A549 (cell line): ENCODE results near the gene MBNL2. TPM values are rescaled to one million over a fixed set of nuclear protein-coding genes. Genes with fewer than 3 reads are reported as not detected.

Experiments used
- ATAC-seq, 2 experiments: fragments of 200-7000 bp in 1 of 2; fragments of >200 bp in 1 of 2; cut with Nextera tagmentation in 1 of 2; cut with Tn5 transposase in 1 of 2; 3 replicates each; pipeline versions ENCODE4 v1.8.0 to v1.9.1; 2018 to 2020; ENCODE audit warnings: mild to moderate bottlenecking in 1 of 2, moderate library complexity in 1 of 2
- CTCF ChIA-PET: fragments of 300-600 bp; sonication (Branson Sonifier 250); formaldehyde crosslinking; extraction: SDS; loops from one replicate; lab custom pipeline; 2021; ENCODE audit warnings: antibody characterized with exemption, inconsistent platforms; lab: Yijun Ruan, JAX
- POLR2A ChIA-PET: fragments of 350-600 bp; formaldehyde crosslinking; extraction: SDS; loops from one replicate; lab custom pipeline; 2021; ENCODE audit warnings: antibody characterized with exemption, inconsistent platforms; lab: Yijun Ruan, JAX
- DNase-seq, 2 experiments: peaks; one replicate each; pipeline versions ENCODE4 v3.0.0 to v3.0.0-alpha.2; 2011 to 2016; ENCODE audit warnings: low read depth in 1 of 2, low spot score in 1 of 2
- FAIRE-seq: peaks from 2 replicates; lab custom pipeline; 2011; peaks lifted over from hg19 to GRCh38; lab: Jason Lieb, UNC
- H3K27ac ChIP-seq, 2 experiments: fragments of >200 bp; sonication (Bioruptor Twin); formaldehyde crosslinking; 3 replicates each; pipeline ENCODE4 v1.5.1; 2016 to 2017
- H3K4me1 ChIP-seq: fragments of >200 bp; sonication (Bioruptor Twin); formaldehyde crosslinking; 3 replicates; pipeline ENCODE4 v1.6.1; 2016
- H3K4me2 ChIP-seq: fragments of >200 bp; sonication (Bioruptor Twin); formaldehyde crosslinking; 3 replicates; pipeline ENCODE4 v1.6.1; 2016
- H3K4me3 ChIP-seq: fragments of >200 bp; sonication (Bioruptor Twin); formaldehyde crosslinking; 3 replicates; pipeline ENCODE4 v1.5.1; 2016
- H3K9me3 ChIP-seq: fragments of >200 bp; sonication (Bioruptor Twin); formaldehyde crosslinking; 3 replicates; pipeline ENCODE4 v1.6.1; 2016
- BHLHE40 ChIP-seq: IDR thresholded peaks from 2 replicates; pipeline ENCODE4 v1.6.1; 2012; ENCODE audit warnings: low read depth, low read length, inconsistent platforms
- CBX2 ChIP-seq: fragments of 200-600 bp; sonication (generic); IDR thresholded peaks from 2 replicates; pipeline ENCODE4 v1.6.1; 2016; ENCODE audit warnings: low read depth, mild to moderate bottlenecking, borderline replicate concordance
- CBX8 ChIP-seq: fragments of 200-600 bp; sonication (generic); IDR thresholded peaks from 2 replicates; pipeline ENCODE4 v1.6.1; 2016
- CHD4 ChIP-seq: fragments of 200-600 bp; sonication (generic); IDR thresholded peaks from 2 replicates; pipeline ENCODE4 v1.6.1; 2016; ENCODE audit warnings: antibody characterized with exemption, mild to moderate bottlenecking, borderline replicate concordance
- CTCF ChIP-seq: fragments of >200 bp; sonication (Bioruptor Twin); formaldehyde crosslinking; IDR thresholded peaks from 3 replicates; pipeline ENCODE4 v1.5.1; 2016
- EHF ChIP-seq: fragments of 250-450 bp; sonication (Bioruptor Pico); IDR thresholded peaks from 2 replicates; pipeline ENCODE4 v1.5.0; 2020; ENCODE audit warnings: mild to moderate bottlenecking
- EP300 ChIP-seq, 2 experiments: fragments of >200 bp; sonication (Bioruptor Twin); formaldehyde crosslinking; IDR thresholded peaks; 2 replicates in 1 of 2; 3 replicates in 1 of 2; pipeline ENCODE4 v1.6.1; 2016 to 2017
- FOSB ChIP-seq: fragments of 250-450 bp; sonication (Bioruptor Pico); IDR thresholded peaks from 2 replicates; pipeline ENCODE4 v1.5.0; 2020; ENCODE audit warnings: mild to moderate bottlenecking, moderate library complexity
- HDAC2 ChIP-seq: fragments of 200-600 bp; sonication (generic); IDR thresholded peaks from 2 replicates; pipeline ENCODE4 v1.6.1; 2016
- HMGXB4 ChIP-seq: fragments of 250-450 bp; sonication (Bioruptor Pico); IDR thresholded peaks from 2 replicates; pipeline ENCODE4 v1.5.0; 2021; ENCODE audit warnings: mild to moderate bottlenecking, moderate library complexity, borderline replicate concordance
- HOXA7 ChIP-seq: fragments of 250-450 bp; sonication (Bioruptor Pico); IDR thresholded peaks from 2 replicates; pipeline ENCODE4 v1.5.0; 2020; ENCODE audit warnings: mild to moderate bottlenecking, moderate library complexity
- HOXB13 ChIP-seq: fragments of 250-450 bp; sonication (Bioruptor Pico); IDR thresholded peaks from 2 replicates; pipeline ENCODE4 v1.5.0; 2020; ENCODE audit warnings: low read depth, mild to moderate bottlenecking, moderate library complexity
- HOXB5 ChIP-seq: fragments of 250-450 bp; sonication (Bioruptor Pico); IDR thresholded peaks from 2 replicates; pipeline ENCODE4 v1.5.0; 2020; ENCODE audit warnings: mild to moderate bottlenecking, moderate library complexity
- JUN ChIP-seq, 2 experiments: fragments of >200 bp; sonication (Bioruptor Twin); formaldehyde crosslinking; IDR thresholded peaks; 2 replicates in 1 of 2; 3 replicates in 1 of 2; pipeline ENCODE4 v1.6.1; 2016 to 2017
- KDM5A ChIP-seq: fragments of 200-600 bp; sonication (generic); IDR thresholded peaks from 2 replicates; pipeline ENCODE4 v1.6.1; 2016; ENCODE audit warnings: antibody characterized with exemption, mild to moderate bottlenecking
- MAX ChIP-seq: IDR thresholded peaks from 2 replicates; pipeline ENCODE4 v1.6.1; 2012
- MAZ ChIP-seq: fragments of 150-350 bp; IDR thresholded peaks from 2 replicates; pipeline ENCODE4 v1.6.1; 2014; ENCODE audit warnings: antibody characterized with exemption, low read depth, low read length, borderline replicate concordance
- NR3C1 ChIP-seq: fragments of >200 bp; sonication (Bioruptor Twin); formaldehyde crosslinking; IDR thresholded peaks from 3 replicates; pipeline ENCODE4 v1.6.1; 2017
- PBX3 ChIP-seq: IDR thresholded peaks from 2 replicates; pipeline ENCODE4 v1.6.1; 2012
- POLR2A ChIP-seq: IDR thresholded peaks from 2 replicates; pipeline ENCODE4 v1.6.1; 2012; ENCODE audit warnings: mild to moderate bottlenecking, low read length
- POLR2AphosphoS2 ChIP-seq: conservative IDR thresholded peaks from 2 replicates; pipeline ENCODE4 v1.6.1; 2012; ENCODE audit warnings: low read length, improper control_type of control experiment, inconsistent platforms
- RARB ChIP-seq: fragments of 250-450 bp; sonication (Bioruptor Pico); IDR thresholded peaks from 2 replicates; pipeline ENCODE4 v1.8.0; 2021; ENCODE audit warnings: mild to moderate bottlenecking, moderate library complexity
- REST ChIP-seq: fragments of 200-600 bp; sonication (generic); IDR thresholded peaks from 2 replicates; pipeline ENCODE4 v1.6.1; 2016; ENCODE audit warnings: antibody characterized with exemption, mild to moderate bottlenecking, moderate library complexity
- RNF2 ChIP-seq: fragments of 200-600 bp; sonication (generic); IDR thresholded peaks from 2 replicates; pipeline ENCODE4 v1.6.1; 2016; ENCODE audit warnings: low read depth, mild to moderate bottlenecking, antibody characterized with exemption, moderate library complexity, borderline replicate concordance
- TFCP2L1 ChIP-seq: fragments of 250-450 bp; sonication (Bioruptor Pico); IDR thresholded peaks from 2 replicates; pipeline ENCODE4 v1.5.0; 2021; ENCODE audit warnings: mild to moderate bottlenecking
- USF2 ChIP-seq: fragments of 450-650 bp; IDR thresholded peaks from 2 replicates; pipeline ENCODE4 v1.6.1; 2014; ENCODE audit warnings: antibody characterized with exemption
- ZFP36 ChIP-seq: fragments of 450-650 bp; IDR thresholded peaks from 2 replicates; pipeline ENCODE4 v1.6.1; 2014; ENCODE audit warnings: borderline replicate concordance; ENCODE audit not compliant: partially characterized antibody
- ZNF302 ChIP-seq: fragments of 250-450 bp; sonication (Bioruptor Pico); IDR thresholded peaks from 2 replicates; pipeline ENCODE4 v1.9.0; 2021; ENCODE audit warnings: inconsistent platforms, mild to moderate bottlenecking, moderate library complexity
- WGBS: methylation state at CpG from one replicate; pipeline ENCODE4 v1.1.6; 2017; ENCODE audit errors: missing lambda C conversion rate; 5-methylcytosine and 5-hydroxymethylcytosine counted together
- polyA plus RNA-seq, 4 experiments: library from polyadenylated mRNA; depleted of rRNA in 3 of 4; stranded (reverse); fragments of >200 nt; fragmentation: RNase III in 1 of 4; extraction: RNeasy Plus Mini Kit Qiagen cat#74134 plus additional on column Dnase treatment in 1 of 4; gene quantifications; 2 replicates in 3 of 4; 3 replicates in 1 of 4; pipeline ENCODE4 v1.2.3, GENCODE V29; 2011 to 2017

The MBNL2 gene
- polyA plus RNA-seq, 2 of the 4 experiments (the other 2 are of a cell fraction) = 18.7 to 20.6 TPM

- DNase-seq = no peak
- Histone ChIP-seq H3K27ac (no peak overlapping the region), H3K4me3 (no peak overlapping the region), H3K4me2 (no peak overlapping the region), H3K4me1 (peaks cover 9% of the 10 kb centered on the region; the same call in 1 of the 3 replicates), H3K9me3 (no peaks in the 10 kb centered on the region)
- no peak for ATAC-seq
- WGBS = 56% methylated on average over 5 of the region's 6 CpGs
- TF ChIP-seq MAZ (no peak), TFCP2L1 (CRISPR knock-in tag) (no peak), EHF (CRISPR knock-in tag) (no peak), REST (no peak), ZNF302 (CRISPR knock-in tag) (no peak), PBX3 (no peak), CBX2 (no peak), CHD4 (no peak), MAX (no peak), HOXA7 (CRISPR knock-in tag) (no peak), RNF2 (no peak), CBX8 (no peak), KDM5A (no peak), FOSB (no peak), JUN (IDR thresholded peaks at IDR 0.05) (no peak)
- no peak for FAIRE-seq
- ChIA-PET POLR2A (no interaction called here), CTCF (no interaction called here)
These were observed 207.5 kb downstream of the MBNL2 start for GRCh38 chr13:97429681-97430081.

- no peak for DNase-seq
- no peak overlapping the region for H3K27ac ChIP-seq
- POLR2A ChIA-PET = no interaction called here
- FAIRE-seq = no peak
- H3K4me3 ChIP-seq = no peak overlapping the region
- CTCF ChIA-PET = no interaction called here
- no peak for ATAC-seq
- no peak overlapping the region for H3K4me2 ChIP-seq
- H3K9me3 ChIP-seq = no peaks in the 10 kb centered on the region
- WGBS = 77% methylated on average over 4 of the region's 4 CpGs
- H3K4me1 ChIP-seq = peaks cover 9% of the 10 kb centered on the region; the same call in 1 of the 3 replicates
- TF ChIP-seq HMGXB4 (no peak), BHLHE40 (no peak), HOXB5 (CRISPR knock-in tag) (no peak), JUN (IDR thresholded peaks at IDR 0.05) (no peak), USF2 (no peak), CHD4 (no peak), POLR2AphosphoS2 (no peak), POLR2A (no peak), ZFP36 (no peak), HDAC2 (no peak), HOXB13 (CRISPR knock-in tag) (no peak), CBX2 (no peak), NR3C1 (no peak), CBX8 (no peak), EP300 (IDR thresholded peaks at IDR 0.05) (no peak), CTCF (no peak), HOXA7 (CRISPR knock-in tag) (no peak), RARB (CRISPR knock-in tag) (no peak)
These were observed 208.2 kb downstream of the MBNL2 start for GRCh38 chr13:97430296-97430695.
